ENCODE data around the gene FBLN2.

- TF ChIP-seq EZH2 (IDR thresholded peaks at IDR 0.05; ENCODE audit: low read length): no peak
- no peak for TF ChIP-seq CTCF (optimal IDR thresholded peaks at IDR 0.05 in 1 of 3, IDR thresholded peaks at IDR 0.05 in 1 of 3, conservative IDR thresholded peaks at IDR 0.05 in 1 of 3; ENCODE audit: extremely low read depth in 1 of 3, insufficient read depth in 2 of 3, low read length in 3 of 3)
These were observed 52.2 kb downstream of the FBLN2 start for GRCh38 chr3:13600950-13601691.

Measured in keratinocyte (primary cell).